GM12864 (cell line): ENCODE data around the gene HOXA4.

ENCODE experiments used
- DNase-seq: peaks from one replicate; pipeline ENCODE4 v3.0.0-alpha.2; 2011; ENCODE audit warnings: low read depth
- H3K4me3 ChIP-seq: 2 replicates; pipeline ENCODE4 v1.5.1; 2011; ENCODE audit warnings: mild to moderate bottlenecking, low read depth, low read length, control low read depth
- CTCF ChIP-seq: IDR thresholded peaks from 2 replicates; pipeline ENCODE4 v1.5.1; 2011; ENCODE audit warnings: low read depth, mild to moderate bottlenecking, moderate library complexity, low read length, control low read depth, inconsistent platforms; ENCODE audit errors: missing control alignments

HOXA4 gene

GRCh38 chr7:27079234-27079975 is 51.2 kb downstream of the HOXA4 start:
- no peak for DNase-seq
- H3K4me3 ChIP-seq: no peak overlapping the region
- no peak for TF ChIP-seq CTCF

GRCh38 chr7:27078616-27079233 is 51.8 kb downstream of the HOXA4 start:
- DNase-seq: no peak
- no peak overlapping the region for H3K4me3 ChIP-seq
- no peak for TF ChIP-seq CTCF
